Measurements from ENCODE around the gene HSD17B12. TPM values are rescaled to one million over a fixed set of nuclear protein-coding genes. Genes with fewer than 3 reads are reported as not detected.
A peak's percentile ranks its signal among the peaks of the same experiment; 100 is the strongest.

HSD17B12 gene
- total RNA-seq, 2 donors from 2014 or later, result 39.7 to 42.8 TPM

DNA sequence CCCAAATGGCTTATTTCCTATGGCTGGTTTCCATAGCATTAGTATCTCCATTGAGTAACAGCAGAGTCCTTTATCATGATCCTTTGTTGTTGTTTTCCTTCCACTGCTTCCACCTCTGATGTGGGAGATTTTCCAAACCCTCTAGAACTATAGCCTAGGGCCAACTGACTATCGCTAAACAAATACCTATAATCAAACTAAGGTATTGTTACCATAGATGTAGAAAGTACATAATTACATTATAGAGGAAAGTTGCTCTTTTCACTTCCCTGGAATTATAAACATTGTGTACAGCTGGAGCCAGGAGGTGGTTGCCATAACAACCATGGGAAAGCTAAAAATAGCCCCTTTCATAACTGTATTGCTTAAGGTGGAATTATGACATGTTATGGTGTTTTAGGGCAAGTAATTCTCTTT, 153.1 kb downstream of the HSD17B12 start:
- Histone ChIP-seq H3K27me3 (no peaks in the 10 kb centered on the region), H3K36me3 (replicated peaks in 1 of 2; ENCODE audit: insufficient read depth in 1 of 2, low read depth in 2 of 2) (peaks cover 0 to 2% of the 10 kb centered on the region in 2 donors), H3K4me3 (no peak overlapping the region), H3K9me3 (no peaks in the 10 kb centered on the region), H3K27ac (peak overlapping the region in 1 of 4 donors; percentile 31), H3K4me1 (no peaks in the 10 kb centered on the region)
- WGBS, 2 donors, result 34 to 46% methylated on average over 1 of the region's 1 CpG
- DNase-seq (peak in 3 of 4 donors; percentile 26 to 42 (median 36)), ATAC-seq (peak; percentile 62)
- no peak for TF ChIP-seq POLR2A (IDR thresholded peaks at IDR 0.05)
- TF ChIP-seq, protein P1, sequence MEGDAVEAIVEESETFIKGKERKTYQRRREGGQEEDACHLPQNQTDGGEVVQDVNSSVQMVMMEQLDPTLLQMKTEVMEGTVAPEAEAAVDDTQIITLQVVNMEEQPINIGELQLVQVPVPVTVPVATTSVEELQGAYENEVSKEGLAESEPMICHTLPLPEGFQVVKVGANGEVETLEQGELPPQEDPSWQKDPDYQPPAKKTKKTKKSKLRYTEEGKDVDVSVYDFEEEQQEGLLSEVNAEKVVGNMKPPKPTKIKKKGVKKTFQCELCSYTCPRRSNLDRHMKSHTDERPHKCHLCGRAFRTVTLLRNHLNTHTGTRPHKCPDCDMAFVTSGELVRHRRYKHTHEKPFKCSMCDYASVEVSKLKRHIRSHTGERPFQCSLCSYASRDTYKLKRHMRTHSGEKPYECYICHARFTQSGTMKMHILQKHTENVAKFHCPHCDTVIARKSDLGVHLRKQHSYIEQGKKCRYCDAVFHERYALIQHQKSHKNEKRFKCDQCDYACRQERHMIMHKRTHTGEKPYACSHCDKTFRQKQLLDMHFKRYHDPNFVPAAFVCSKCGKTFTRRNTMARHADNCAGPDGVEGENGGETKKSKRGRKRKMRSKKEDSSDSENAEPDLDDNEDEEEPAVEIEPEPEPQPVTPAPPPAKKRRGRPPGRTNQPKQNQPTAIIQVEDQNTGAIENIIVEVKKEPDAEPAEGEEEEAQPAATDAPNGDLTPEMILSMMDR (IDR thresholded peaks at IDR 0.05), result no peak
- intact Hi-C loops (cut with DNase I), result no loop called here

DNA sequence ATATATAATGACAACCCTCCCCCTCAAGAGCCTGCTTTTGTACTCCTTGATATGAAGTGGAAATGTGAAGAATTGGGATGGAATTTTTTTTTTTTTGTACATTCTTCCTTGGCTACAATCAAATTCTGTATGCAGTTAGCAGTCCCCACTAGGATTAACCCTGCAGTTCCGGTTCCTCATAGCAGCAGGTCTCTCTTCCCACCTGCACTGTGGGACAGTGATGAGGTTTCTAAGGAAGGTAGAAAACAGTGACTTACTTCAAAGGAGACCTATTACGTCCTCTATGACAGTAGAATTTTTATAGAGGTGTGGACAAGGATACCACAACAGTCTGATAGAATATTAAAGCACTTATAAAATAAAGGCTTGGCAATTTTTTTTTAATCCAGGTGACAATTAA, 153.7 kb downstream of the HSD17B12 start:
- TF ChIP-seq, protein P1 (IDR thresholded peaks at IDR 0.05), result no peak
- no peak for TF ChIP-seq POLR2A (IDR thresholded peaks at IDR 0.05)
- 85 to 91% methylated on average over 2 of the region's 2 CpGs for WGBS, 2 donors
- no peak overlapping the region for H3K4me3 ChIP-seq
- H3K36me3 ChIP-seq (replicated peaks in 1 of 2; ENCODE audit: insufficient read depth in 1 of 2, low read depth in 2 of 2), result peaks cover 0 to 2% of the 10 kb centered on the region in 2 donors
- peak overlapping the region in 1 of 4 donors; percentile 5 for H3K27ac ChIP-seq
- intact Hi-C loops (cut with DNase I), result no loop called here
- no peaks in the 10 kb centered on the region for H3K9me3 ChIP-seq
- no peaks in the 10 kb centered on the region for H3K27me3 ChIP-seq
- DNase-seq, result no peak
- no peak for ATAC-seq
- no peaks in the 10 kb centered on the region for H3K4me1 ChIP-seq

DNA sequence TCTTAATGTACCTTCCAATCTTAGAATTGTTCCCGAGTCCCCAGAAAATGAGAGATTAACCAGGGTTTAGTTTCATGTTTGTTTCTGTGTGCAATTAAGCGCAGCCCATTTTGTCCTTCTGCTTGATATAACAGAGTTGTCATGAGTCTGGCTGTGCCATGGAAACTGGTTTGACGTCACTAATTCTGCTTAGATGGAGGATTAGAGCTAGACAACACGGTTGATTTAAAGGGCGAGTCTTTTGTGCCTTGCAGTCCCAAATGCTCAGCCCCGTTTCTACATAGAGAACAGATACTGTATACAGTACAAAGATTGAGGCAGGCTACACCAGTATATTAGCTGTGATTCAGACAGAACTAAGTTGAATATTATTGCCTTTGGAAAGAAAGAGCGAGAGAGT, 154.6 kb downstream of the HSD17B12 start:
- TF ChIP-seq, protein P1 (IDR thresholded peaks at IDR 0.05), result no peak
- TF ChIP-seq POLR2A (IDR thresholded peaks at IDR 0.05), result no peak
- 84 to 87% methylated on average over 7 of the region's 7 CpGs for WGBS, 2 donors
- ATAC-seq, result no peak

DNA sequence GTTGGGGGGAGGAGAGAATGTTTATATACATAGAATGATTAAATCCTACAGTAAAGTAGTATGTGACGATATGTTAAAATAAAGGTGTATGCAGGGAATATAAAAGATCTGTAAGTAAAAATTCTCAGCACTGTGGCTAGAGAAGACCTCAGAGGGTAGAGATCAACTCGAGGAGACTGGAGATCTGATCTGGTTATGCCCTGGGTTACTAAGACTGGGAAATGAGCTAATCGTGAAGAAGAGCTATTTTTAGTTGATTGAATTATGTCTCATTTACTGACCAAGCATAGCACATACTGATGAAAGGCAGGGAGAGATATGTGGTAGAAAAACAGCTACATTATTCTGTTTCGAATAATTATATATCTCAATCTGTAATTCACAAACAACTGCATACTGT, 157.3 kb downstream of the HSD17B12 start:
- Histone ChIP-seq H3K27ac (no peak overlapping the region), H3K4me3 (no peak overlapping the region), H3K27me3 (no peaks in the 10 kb centered on the region), H3K9me3 (no peaks in the 10 kb centered on the region), H3K36me3 (replicated peaks in 1 of 2; ENCODE audit: insufficient read depth in 1 of 2, low read depth in 2 of 2) (peaks cover 0 to 2% of the 10 kb centered on the region in 2 donors), H3K4me1 (no peaks in the 10 kb centered on the region)
- intact Hi-C loops (cut with DNase I), result no loop called here
- DNase-seq (no peak), ATAC-seq (no peak)
- 72 to 73% methylated on average over 4 of the region's 4 CpGs for WGBS, 2 donors
- no peak for TF ChIP-seq POLR2A (IDR thresholded peaks at IDR 0.05)
- TF ChIP-seq, protein P1 (IDR thresholded peaks at IDR 0.05), result no peak

More for the DNA sequence above, 154.6 kb downstream of the HSD17B12 start:
- peak in 3 of 4 donors; percentile 15 to 27 (median 20) for DNase-seq
- H3K27ac ChIP-seq, result no peak overlapping the region
- H3K27me3 ChIP-seq, result no peaks in the 10 kb centered on the region
- peaks cover 0 to 2% of the 10 kb centered on the region in 2 donors for H3K36me3 ChIP-seq (replicated peaks in 1 of 2; ENCODE audit: insufficient read depth in 1 of 2, low read depth in 2 of 2)
- intact Hi-C loops (cut with DNase I), result no loop called here
- H3K9me3 ChIP-seq, result no peaks in the 10 kb centered on the region
- H3K4me1 ChIP-seq, result no peaks in the 10 kb centered on the region
- H3K4me3 ChIP-seq, result no peak overlapping the region

DNA sequence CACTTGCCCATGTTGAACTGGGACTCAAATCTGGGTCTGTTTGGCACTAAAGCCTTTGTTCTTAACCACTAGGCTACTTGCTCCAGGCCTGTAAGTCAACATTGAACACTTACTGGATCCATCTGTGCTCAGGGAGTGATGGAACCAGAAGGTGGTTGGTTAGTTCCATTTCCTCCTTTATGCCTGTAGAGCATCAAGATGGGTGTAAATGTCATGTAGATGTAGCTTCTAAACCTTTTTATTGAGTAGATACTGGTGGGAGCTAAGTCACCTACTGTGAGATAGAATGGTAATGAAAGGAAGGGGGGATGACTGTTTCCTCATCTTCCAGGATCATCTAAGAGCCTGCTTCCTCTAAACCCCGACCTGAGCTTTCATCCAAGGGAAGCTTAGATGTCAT, 161.5 kb downstream of the HSD17B12 start:
- Histone ChIP-seq H3K27ac (no peak overlapping the region), H3K4me1 (no peaks in the 10 kb centered on the region), H3K27me3 (no peaks in the 10 kb centered on the region), H3K9me3 (no peaks in the 10 kb centered on the region), H3K36me3 (replicated peaks in 1 of 2; ENCODE audit: insufficient read depth in 1 of 2, low read depth in 2 of 2) (peaks cover 0 to 4% of the 10 kb centered on the region in 2 donors), H3K4me3 (no peak overlapping the region)
- ATAC-seq (no peak), DNase-seq (no peak)
- intact Hi-C loops (cut with DNase I), result no loop called here
- TF ChIP-seq POLR2A (IDR thresholded peaks at IDR 0.05), result no peak
- TF ChIP-seq, protein P1 (IDR thresholded peaks at IDR 0.05), result no peak
- WGBS, 2 donors, result 61 to 64% methylated on average over 1 of the region's 1 CpG
